PC-3 (cell line): Measurements from ENCODE around the gene RPS27L. TPM values are rescaled to one million over a fixed set of nuclear protein-coding genes. Genes with fewer than 3 reads are reported as not detected.

Experiments
- ATAC-seq: fragments of 200-7000 bp; cut with Tn5 transposase; 2 replicates; pipeline ENCODE4 v1.9.1; 2020; ENCODE audit warnings: mild to moderate bottlenecking, moderate library complexity
- BruUV-seq: library from RNA; stranded (reverse); fragments of 400-500 nt; replicated peaks from 2 replicates; lab custom pipeline; 2021; lab: Mats Ljungman, UMichigan
- CTCF ChIA-PET: fragments of 300-600 bp; sonication (Branson Sonifier 250); formaldehyde crosslinking; loops from one replicate; lab custom pipeline; 2022; ENCODE audit warnings: antibody characterized with exemption; lab: Charles Lee
- POLR2A ChIA-PET: fragments of 300-600 bp; sonication (Branson Sonifier 250); formaldehyde crosslinking; loops from one replicate; lab custom pipeline; 2022; ENCODE audit warnings: antibody characterized with exemption; ENCODE audit not compliant: unreplicated experiment; lab: Charles Lee
- DNase-seq: peaks from one replicate; pipeline ENCODE4 v3.0.0-alpha.2; 2015
- H2AFZ ChIP-seq: fragments of 300-600 bp; sonication (generic); 2 replicates; pipeline ENCODE4 v1.6.0; 2016; ENCODE audit warnings: antibody characterized with exemption, low read length
- H3F3A ChIP-seq: fragments of 300-600 bp; sonication (generic); one replicate; pipeline ENCODE4 v1.6.0; 2017; ENCODE audit warnings: antibody characterized with exemption, low read length, control low read depth, mild to moderate bottlenecking; ENCODE audit not compliant: unreplicated experiment
- H3K27ac ChIP-seq: fragments of 300-600 bp; sonication (generic); 2 replicates; pipeline ENCODE4 v1.5.1; 2016; ENCODE audit warnings: mild to moderate bottlenecking, low read length
- H3K27me3 ChIP-seq: fragments of 300-600 bp; sonication (generic); 2 replicates; pipeline ENCODE4 v1.6.1; 2016; ENCODE audit warnings: low read length, mixed read lengths
- H3K36me3 ChIP-seq: fragments of 300-600 bp; sonication (generic); 2 replicates; pipeline ENCODE4 v1.6.1; 2016; ENCODE audit warnings: low read depth, mixed run types, low read length, mixed read lengths
- H3K4me1 ChIP-seq: fragments of 300-600 bp; sonication (generic); 2 replicates; pipeline ENCODE4 v1.5.1; 2016; ENCODE audit warnings: low read length; ENCODE audit not compliant: insufficient read depth
- H3K4me2 ChIP-seq: fragments of 300-600 bp; sonication (generic); 2 replicates; pipeline ENCODE4 v1.6.0; 2016; ENCODE audit warnings: low read length
- H3K4me3 ChIP-seq: fragments of 300-600 bp; sonication (generic); 2 replicates; pipeline ENCODE4 v1.5.1; 2016; ENCODE audit warnings: mild to moderate bottlenecking, low read length, mixed read lengths
- H3K79me2 ChIP-seq: fragments of 300-600 bp; sonication (generic); 2 replicates; pipeline ENCODE4 v1.6.1; 2017; ENCODE audit warnings: low read length, mixed read lengths
- H3K9ac ChIP-seq: fragments of 300-600 bp; sonication (generic); 2 replicates; pipeline ENCODE4 v1.6.0; 2016; ENCODE audit warnings: mild to moderate bottlenecking, low read length
- H3K9me2 ChIP-seq: fragments of 300-600 bp; sonication (generic); replicated peaks from 2 replicates; pipeline ENCODE4 v1.6.1; 2016; ENCODE audit warnings: mixed run types, low read length, mixed read lengths
- H3K9me3 ChIP-seq: fragments of 300-600 bp; sonication (generic); 2 replicates; pipeline ENCODE4 v1.6.1; 2016; ENCODE audit warnings: low read length, mixed read lengths
- H4K20me1 ChIP-seq: fragments of 300-600 bp; sonication (generic); 2 replicates; pipeline ENCODE4 v1.6.1; 2016; ENCODE audit warnings: low read length, mixed read lengths
- EZH2 ChIP-seq: fragments of 300-600 bp; sonication (generic); IDR thresholded peaks from one replicate; pipeline ENCODE4 v1.6.1; 2017; ENCODE audit warnings: antibody characterized with exemption, mild to moderate bottlenecking, low read length; ENCODE audit not compliant: unreplicated experiment
- EZH2phosphoT487 ChIP-seq: fragments of 300-600 bp; sonication (generic); IDR thresholded peaks from 2 replicates; pipeline ENCODE4 v1.6.1; 2018; ENCODE audit warnings: mild to moderate bottlenecking, antibody characterized with exemption, low read length, borderline replicate concordance
- intact Hi-C: fragments of 100-400 bp; cut with micrococcal nuclease; formaldehyde crosslinking; loops from 2 replicates; pipeline ENCODE4 v1.9.0; 2023
- total RNA-seq: library from RNA; depleted of rRNA; stranded (reverse); fragments of >200 nt; gene quantifications from 2 replicates; pipeline ENCODE4 v1.2.3, GENCODE V29; 2014
- TF ChIP-seq, protein P1 (sequence below): fragments of 300-600 bp; sonication (generic); conservative IDR thresholded peaks from 2 replicates; pipeline ENCODE4 v1.5.1; 2017; ENCODE audit warnings: antibody characterized with exemption, low read depth, mild to moderate bottlenecking, low read length

RPS27L gene
- total RNA-seq, 1 experiment from 2014 or later = 48.5 TPM

GRCh38 chr15:63122002-63122875 is 35.0 kb downstream of the RPS27L start:
- intact Hi-C loops = loop anchor here (10.0 kb wide), 1 partner anchor 73 kb away; no protein-coding TSS in a partner anchor
- H3K27ac ChIP-seq = no peak overlapping the region
- H3K36me3 ChIP-seq = peaks cover 3% of the 10 kb centered on the region; the same call in 1 of the 2 replicates
- no peak for TF ChIP-seq EZH2phosphoT487
- TF ChIP-seq, protein P1, sequence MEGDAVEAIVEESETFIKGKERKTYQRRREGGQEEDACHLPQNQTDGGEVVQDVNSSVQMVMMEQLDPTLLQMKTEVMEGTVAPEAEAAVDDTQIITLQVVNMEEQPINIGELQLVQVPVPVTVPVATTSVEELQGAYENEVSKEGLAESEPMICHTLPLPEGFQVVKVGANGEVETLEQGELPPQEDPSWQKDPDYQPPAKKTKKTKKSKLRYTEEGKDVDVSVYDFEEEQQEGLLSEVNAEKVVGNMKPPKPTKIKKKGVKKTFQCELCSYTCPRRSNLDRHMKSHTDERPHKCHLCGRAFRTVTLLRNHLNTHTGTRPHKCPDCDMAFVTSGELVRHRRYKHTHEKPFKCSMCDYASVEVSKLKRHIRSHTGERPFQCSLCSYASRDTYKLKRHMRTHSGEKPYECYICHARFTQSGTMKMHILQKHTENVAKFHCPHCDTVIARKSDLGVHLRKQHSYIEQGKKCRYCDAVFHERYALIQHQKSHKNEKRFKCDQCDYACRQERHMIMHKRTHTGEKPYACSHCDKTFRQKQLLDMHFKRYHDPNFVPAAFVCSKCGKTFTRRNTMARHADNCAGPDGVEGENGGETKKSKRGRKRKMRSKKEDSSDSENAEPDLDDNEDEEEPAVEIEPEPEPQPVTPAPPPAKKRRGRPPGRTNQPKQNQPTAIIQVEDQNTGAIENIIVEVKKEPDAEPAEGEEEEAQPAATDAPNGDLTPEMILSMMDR = peak; percentile 23; the same call in 1 of the 2 replicates
- ATAC-seq = peak; percentile 94
- H3K27me3 ChIP-seq = no peaks in the 10 kb centered on the region
- BruUV-seq = no TSS peak
- peak overlapping the region; percentile 94 for H3K4me2 ChIP-seq
- no peaks in the 10 kb centered on the region for H4K20me1 ChIP-seq
- peak overlapping the region; percentile 91 for H3K4me3 ChIP-seq
- POLR2A ChIA-PET = no interaction called here
- H3K9ac ChIP-seq = peak overlapping the region; percentile 65
- no peaks in the 10 kb centered on the region for H3F3A ChIP-seq
- no peaks in the 10 kb centered on the region for H3K4me1 ChIP-seq
- DNase-seq = peak; percentile 65
- peaks cover 7% of the 10 kb centered on the region; the same call in 1 of the 2 replicates for H3K9me3 ChIP-seq
- CTCF ChIA-PET = no interaction called here
- H2AFZ ChIP-seq = peak overlapping the region; percentile 92
- H3K79me2 ChIP-seq = peaks cover 4% of the 10 kb centered on the region; the same call in 1 of the 2 replicates
- H3K9me2 ChIP-seq = no peaks in the 10 kb centered on the region

- CTCF ChIA-PET = no interaction called here
- H3K4me1 ChIP-seq = no peaks in the 10 kb centered on the region
- no peaks in the 10 kb centered on the region for H3K9me2 ChIP-seq
- H3F3A ChIP-seq = no peaks in the 10 kb centered on the region
- intact Hi-C loops = loop anchor here (10.0 kb wide), 1 partner anchor 73 kb away; no protein-coding TSS in a partner anchor
- peak within 1 kb of the TSS; percentile 65 for H3K9ac ChIP-seq
- no peak within 1 kb of the TSS for H3K27ac ChIP-seq
- no peaks in the 10 kb centered on the region for H3K27me3 ChIP-seq
- H3K36me3 ChIP-seq = no peaks in the 10 kb centered on the region
- H4K20me1 ChIP-seq = no peaks in the 10 kb centered on the region
- TF ChIP-seq, protein P1 = no peak
- TF ChIP-seq EZH2 (no peak), EZH2phosphoT487 (no peak)
- BruUV-seq = no TSS peak
- POLR2A ChIA-PET = no interaction called here
- H3K79me2 ChIP-seq = peaks cover 4% of the 10 kb centered on the region; the same call in 1 of the 2 replicates
- peaks cover 7% of the 10 kb centered on the region; the same call in 1 of the 2 replicates for H3K9me3 ChIP-seq
- peak within 1 kb of the TSS; percentile 94 for H3K4me2 ChIP-seq
- peak within 1 kb of the TSS; percentile 91 for H3K4me3 ChIP-seq
- DNase-seq = peak; percentile 77
- H2AFZ ChIP-seq = peak within 1 kb of the TSS; percentile 92
- ATAC-seq = peak; percentile 92
Measured at GRCh38 chr15:63121382-63122001, 35.8 kb downstream of the RPS27L start, which contains the start of gene LACTB. LACTB (plus strand) TSS chr15:63121861; CDS start chr15:63121872, 11 bp downstream.
